Effector memory CD4-positive, alpha-beta T cell (primary cell): ENCODE data around the gene MCTP2.

Source experiments
- DNase-seq, 3 donors: peaks; one replicate each; pipeline ENCODE4 v3.0.0-alpha.2; 2020
- H3K27ac ChIP-seq: 2 replicates; pipeline ENCODE4 v1.7.0; 2013; ENCODE audit warnings: mild to moderate bottlenecking, low read length, moderate library complexity; ENCODE audit not compliant: insufficient read depth, poor library complexity, severe bottlenecking
- H3K27me3 ChIP-seq: replicated peaks from 2 replicates; pipeline ENCODE4 v1.7.0; 2013; ENCODE audit warnings: mild to moderate bottlenecking, low read length; ENCODE audit not compliant: insufficient read depth, control insufficient read depth, poor library complexity, severe bottlenecking
- H3K36me3 ChIP-seq: 2 replicates; pipeline ENCODE4 v1.7.0; 2013; ENCODE audit warnings: mild to moderate bottlenecking, low read length, moderate library complexity; ENCODE audit not compliant: control insufficient read depth, insufficient read depth
- H3K4me1 ChIP-seq: 2 replicates; pipeline ENCODE4 v1.7.0; 2013; ENCODE audit warnings: low read length, mild to moderate bottlenecking; ENCODE audit not compliant: control insufficient read depth, insufficient read depth, poor library complexity, severe bottlenecking
- H3K4me3 ChIP-seq: 2 replicates; pipeline ENCODE4 v1.7.0; 2013; ENCODE audit warnings: low read length, low read depth, mild to moderate bottlenecking; ENCODE audit not compliant: insufficient read depth, poor library complexity, severe bottlenecking
- H3K9me3 ChIP-seq: 2 replicates; pipeline ENCODE4 v1.7.0; 2013; ENCODE audit warnings: mild to moderate bottlenecking, low read length, moderate library complexity; ENCODE audit not compliant: control insufficient read depth

Gene MCTP2

GRCh38 chr15:94400526-94401298 lies 169.4 kb downstream of the MCTP2 start:
- Histone ChIP-seq H3K4me3 (no peak overlapping the region), H3K27ac (no peak overlapping the region), H3K27me3 (no peaks in the 10 kb centered on the region), H3K4me1 (no peaks in the 10 kb centered on the region), H3K9me3 (no peaks in the 10 kb centered on the region), H3K36me3 (no peaks in the 10 kb centered on the region)
- DNase-seq = no peak

- no peak overlapping the region for H3K27ac ChIP-seq
- H3K36me3 ChIP-seq = no peaks in the 10 kb centered on the region
- DNase-seq = no peak
- no peak overlapping the region for H3K4me3 ChIP-seq
- no peaks in the 10 kb centered on the region for H3K4me1 ChIP-seq
- H3K9me3 ChIP-seq = no peaks in the 10 kb centered on the region
- H3K27me3 ChIP-seq = no peaks in the 10 kb centered on the region
These were observed 172.0 kb downstream of the MCTP2 start for GRCh38 chr15:94403331-94403730.

- Histone ChIP-seq H3K27ac (no peak overlapping the region), H3K4me1 (no peaks in the 10 kb centered on the region), H3K27me3 (no peaks in the 10 kb centered on the region), H3K36me3 (no peaks in the 10 kb centered on the region), H3K4me3 (no peak overlapping the region), H3K9me3 (no peaks in the 10 kb centered on the region)
- DNase-seq = no peak
These were observed 173.4 kb downstream of the MCTP2 start for GRCh38 chr15:94404733-94405283.

GRCh38 chr15:94411285-94411684 lies 179.9 kb downstream of the MCTP2 start:
- Histone ChIP-seq H3K27me3 (no peaks in the 10 kb centered on the region), H3K27ac (no peak overlapping the region), H3K36me3 (no peaks in the 10 kb centered on the region), H3K4me3 (no peak overlapping the region), H3K9me3 (no peaks in the 10 kb centered on the region), H3K4me1 (no peaks in the 10 kb centered on the region)
- DNase-seq = no peak

GRCh38 chr15:94411846-94412245 lies 180.5 kb downstream of the MCTP2 start:
- Histone ChIP-seq H3K9me3 (no peaks in the 10 kb centered on the region), H3K27me3 (no peaks in the 10 kb centered on the region), H3K4me1 (no peaks in the 10 kb centered on the region), H3K4me3 (no peak overlapping the region), H3K36me3 (no peaks in the 10 kb centered on the region), H3K27ac (no peak overlapping the region)
- DNase-seq = no peak

- no peaks in the 10 kb centered on the region for H3K9me3 ChIP-seq
- H3K4me3 ChIP-seq = no peak overlapping the region
- H3K27ac ChIP-seq = no peak overlapping the region
- no peaks in the 10 kb centered on the region for H3K36me3 ChIP-seq
- DNase-seq = no peak
- no peaks in the 10 kb centered on the region for H3K27me3 ChIP-seq
- no peaks in the 10 kb centered on the region for H3K4me1 ChIP-seq
These were observed 181.8 kb downstream of the MCTP2 start for GRCh38 chr15:94412979-94413746.

- no peak overlapping the region for H3K4me3 ChIP-seq
- no peaks in the 10 kb centered on the region for H3K9me3 ChIP-seq
- no peaks in the 10 kb centered on the region for H3K4me1 ChIP-seq
- H3K27ac ChIP-seq = no peak overlapping the region
- no peak for DNase-seq
- no peaks in the 10 kb centered on the region for H3K27me3 ChIP-seq
- no peaks in the 10 kb centered on the region for H3K36me3 ChIP-seq
These were observed 183.6 kb downstream of the MCTP2 start for GRCh38 chr15:94414916-94415315.

- no peaks in the 10 kb centered on the region for H3K27me3 ChIP-seq
- H3K4me1 ChIP-seq = no peaks in the 10 kb centered on the region
- no peak overlapping the region for H3K27ac ChIP-seq
- no peak for DNase-seq
- H3K4me3 ChIP-seq = no peak overlapping the region
- H3K36me3 ChIP-seq = no peaks in the 10 kb centered on the region
- no peaks in the 10 kb centered on the region for H3K9me3 ChIP-seq
These were observed 184.9 kb downstream of the MCTP2 start for GRCh38 chr15:94416267-94416666.

- no peaks in the 10 kb centered on the region for H3K4me1 ChIP-seq
These were observed 185.5 kb downstream of the MCTP2 start for GRCh38 chr15:94416820-94417219.

More at GRCh38 chr15:94416820-94417219, 185.5 kb downstream of the MCTP2 start:
- H3K36me3 ChIP-seq = no peaks in the 10 kb centered on the region
- no peaks in the 10 kb centered on the region for H3K9me3 ChIP-seq
- no peak overlapping the region for H3K27ac ChIP-seq
- no peak overlapping the region for H3K4me3 ChIP-seq
- no peak for DNase-seq
- H3K27me3 ChIP-seq = no peaks in the 10 kb centered on the region
